Adrenal gland (tissue), 12 donors: ENCODE data around the gene LAMTOR5. TPM values are rescaled to one million over a fixed set of nuclear protein-coding genes. Genes with fewer than 3 reads are reported as not detected.

Experiments
- DNase-seq, 7 donors: peaks; one replicate each; pipeline ENCODE4 v3.0.0-alpha.2; 2019 to 2020
- H3K27ac ChIP-seq, 5 donors: fragments of 200-600 bp; sonication (generic) in 4 of 5; 1 replicate in 3 of 5; 2 replicates in 2 of 5; pipeline versions ENCODE4 v1.5.1 to v1.8.0; 2016 to 2020; ENCODE audit warnings: mild to moderate bottlenecking in 1 of 5
- H3K27me3 ChIP-seq: fragments of 200-600 bp; 2 replicates; pipeline ENCODE4 v1.8.0; 2021
- H3K36me3 ChIP-seq, 2 donors: fragments of 200-600 bp; replicated peaks in 1 of 2; 1 replicate in 1 of 2; 2 replicates in 1 of 2; pipeline versions ENCODE4 v1.5.1 to v1.8.0; 2018 to 2022
- H3K4me1 ChIP-seq, 2 donors: fragments of 200-600 bp; replicated peaks in 1 of 2; 1 replicate in 1 of 2; 2 replicates in 1 of 2; pipeline versions ENCODE4 v1.5.1 to v1.8.0; 2018 to 2021
- H3K4me3 ChIP-seq, 4 donors: fragments of 200-600 bp; sonication (generic) in 3 of 4; one replicate each; pipeline ENCODE4 v1.5.1; 2016 to 2018
- H3K9me3 ChIP-seq, 3 donors: fragments of 200-600 bp; sonication (generic) in 1 of 3; replicated peaks in 1 of 3; 1 replicate in 2 of 3; 2 replicates in 1 of 3; pipeline versions ENCODE4 v1.5.1 to v1.8.0; 2016 to 2021
- CTCF ChIP-seq, 6 experiments: fragments of 450-650 bp in 4 of 6; fragments of 200-600 bp in 2 of 6; sonication (generic) in 1 of 6; IDR thresholded peaks; 1 replicate in 5 of 6; 2 replicates in 1 of 6; pipeline versions ENCODE4 v1.5.1 to v1.8.0; 2016 to 2021; ENCODE audit warnings: antibody characterized with exemption in 6 of 6, mild to moderate bottlenecking in 2 of 6, moderate library complexity in 1 of 6
- POLR2A ChIP-seq, 2 donors: fragments of 450-650 bp; IDR thresholded peaks; one replicate each; pipeline ENCODE4 v1.6.1; 2017; ENCODE audit warnings: antibody characterized with exemption in 2 of 2, mild to moderate bottlenecking in 2 of 2, moderate library complexity in 1 of 2
- WGBS, 4 donors: extraction: QIAGEN DNeasy Blood & Tissue Kit in 2 of 4; methylation state at CpG; one replicate each; pipeline versions ENCODE4 v1.1.5 to v1.1.7; 2013 to 2017; 5-methylcytosine and 5-hydroxymethylcytosine counted together
- intact Hi-C, 2 donors: fragments of 100-400 bp; cut with DNase I; formaldehyde crosslinking; loops; one replicate each; pipeline versions ENCODE4 v1.14.1 to v1.15.0; 2022 to 2023
- polyA plus RNA-seq, 3 donors: library from polyadenylated mRNA; stranded (reverse); fragments of 200-250 nt in 2 of 3; fragments of 350-450 nt in 1 of 3; fragmentation: Illumina TruSeq in 1 of 3; extraction: RNeasy Lipid Tissue Mini Kit (QIAGEN cat#74804) in 1 of 3; gene quantifications; one replicate each; pipeline ENCODE4 v1.2.3, GENCODE V29; 2013 to 2014
- total RNA-seq, 9 donors: library from RNA; depleted of rRNA in 4 of 9; stranded (reverse); fragments of >200 nt in 4 of 9; fragments of 120-200 nt in 1 of 9; fragmentation: NEBNext Ultra II Directional in 1 of 9; extraction: Animal tissue kit (Norgen Biotek cat#: 25700) in 1 of 9; gene quantifications; one replicate each; pipeline versions ENCODE4 v1.1.0 to v1.2.4, GENCODE V29; 2013 to 2023
- donor health status: healthy with polysubstance abuse.
- donor health status: Bipolar disorder and iron deficiency.
- donor health status: DM: yes; HTN: yes; CAD: no.
- donor health status: DM: no; HTN: no; CAD: no.
- donor health status: DM: no; HTN: no; CAD: no.
- donor health status: DM: yes; HTN: yes; CAD: no.

LAMTOR5 gene
- total and polyA plus RNA-seq, 12 donors = 81.3 to 299 (median 141) TPM

GRCh38 chr1:110364221-110364620, 43.3 kb downstream of the LAMTOR5 start:
- Histone ChIP-seq H3K27me3 (no peaks in the 10 kb centered on the region), H3K27ac (no peak overlapping the region), H3K9me3 (no peaks in the 10 kb centered on the region), H3K4me1 (no peaks in the 10 kb centered on the region), H3K4me3 (no peak overlapping the region), H3K36me3 (peaks cover 0 to 5% of the 10 kb centered on the region in 2 donors)
- no peak for DNase-seq
- intact Hi-C loops = no loop called here
- TF ChIP-seq POLR2A (IDR thresholded peaks at IDR 0.05) = no peak
- no peak for TF ChIP-seq CTCF (IDR thresholded peaks at IDR 0.05)
- WGBS, 4 donors = 93 to 98% (median 96%) methylated on average over 3 of the region's 3 CpGs

- intact Hi-C loops = no loop called here
- DNase-seq = no peak
- TF ChIP-seq CTCF (IDR thresholded peaks at IDR 0.05) (no peak), POLR2A (IDR thresholded peaks at IDR 0.05) (no peak)
- Histone ChIP-seq H3K9me3 (no peaks in the 10 kb centered on the region), H3K4me1 (no peaks in the 10 kb centered on the region), H3K36me3 (peaks cover 0 to 8% of the 10 kb centered on the region in 2 donors), H3K27me3 (no peaks in the 10 kb centered on the region), H3K4me3 (no peak overlapping the region), H3K27ac (no peak overlapping the region)
- WGBS, 4 donors = 82 to 95% (median 91%) methylated on average over 1 of the region's 1 CpG
These were observed 45.6 kb downstream of the LAMTOR5 start for GRCh38 chr1:110361856-110362255.

GRCh38 chr1:110360431-110360830, 47.1 kb downstream of the LAMTOR5 start:
- WGBS, 4 donors = 90 to 100% (median 94%) methylated on average over 2 of the region's 2 CpGs
- peaks cover 0 to 12% of the 10 kb centered on the region in 2 donors for H3K4me1 ChIP-seq
- intact Hi-C loops = no loop called here
- H3K27ac ChIP-seq = no peak overlapping the region
- TF ChIP-seq POLR2A (IDR thresholded peaks at IDR 0.05) = no peak
- TF ChIP-seq CTCF (IDR thresholded peaks at IDR 0.05) = no peak
- DNase-seq = no peak
- H3K4me3 ChIP-seq = no peak overlapping the region
- H3K9me3 ChIP-seq = no peaks in the 10 kb centered on the region
- peaks cover 0 to 10% of the 10 kb centered on the region in 2 donors for H3K36me3 ChIP-seq
- no peaks in the 10 kb centered on the region for H3K27me3 ChIP-seq

- Histone ChIP-seq H3K36me3 (peaks cover 0 to 10% of the 10 kb centered on the region in 2 donors), H3K4me3 (no peak overlapping the region), H3K4me1 (peaks cover 0 to 20% of the 10 kb centered on the region in 2 donors), H3K27me3 (no peaks in the 10 kb centered on the region), H3K9me3 (no peaks in the 10 kb centered on the region), H3K27ac (no peak overlapping the region)
- no peak for TF ChIP-seq CTCF (IDR thresholded peaks at IDR 0.05)
- no peak for TF ChIP-seq POLR2A (IDR thresholded peaks at IDR 0.05)
- no peak for DNase-seq
- 85 to 89% (median 86%) methylated on average over 2 of the region's 2 CpGs for WGBS, 4 donors
- intact Hi-C loops = no loop called here
These were observed 51.1 kb downstream of the LAMTOR5 start for GRCh38 chr1:110356379-110356778.
